ENCODE measurements around the gene NLGN3. TPM values are rescaled to one million over a fixed set of nuclear protein-coding genes. Genes with fewer than 3 reads are reported as not detected.
A peak's percentile ranks its signal among the peaks of the same experiment; 100 is the strongest.

Gene NLGN3
- total RNA-seq, 1 donor from 2014 or later = 1.9 TPM

DNA sequence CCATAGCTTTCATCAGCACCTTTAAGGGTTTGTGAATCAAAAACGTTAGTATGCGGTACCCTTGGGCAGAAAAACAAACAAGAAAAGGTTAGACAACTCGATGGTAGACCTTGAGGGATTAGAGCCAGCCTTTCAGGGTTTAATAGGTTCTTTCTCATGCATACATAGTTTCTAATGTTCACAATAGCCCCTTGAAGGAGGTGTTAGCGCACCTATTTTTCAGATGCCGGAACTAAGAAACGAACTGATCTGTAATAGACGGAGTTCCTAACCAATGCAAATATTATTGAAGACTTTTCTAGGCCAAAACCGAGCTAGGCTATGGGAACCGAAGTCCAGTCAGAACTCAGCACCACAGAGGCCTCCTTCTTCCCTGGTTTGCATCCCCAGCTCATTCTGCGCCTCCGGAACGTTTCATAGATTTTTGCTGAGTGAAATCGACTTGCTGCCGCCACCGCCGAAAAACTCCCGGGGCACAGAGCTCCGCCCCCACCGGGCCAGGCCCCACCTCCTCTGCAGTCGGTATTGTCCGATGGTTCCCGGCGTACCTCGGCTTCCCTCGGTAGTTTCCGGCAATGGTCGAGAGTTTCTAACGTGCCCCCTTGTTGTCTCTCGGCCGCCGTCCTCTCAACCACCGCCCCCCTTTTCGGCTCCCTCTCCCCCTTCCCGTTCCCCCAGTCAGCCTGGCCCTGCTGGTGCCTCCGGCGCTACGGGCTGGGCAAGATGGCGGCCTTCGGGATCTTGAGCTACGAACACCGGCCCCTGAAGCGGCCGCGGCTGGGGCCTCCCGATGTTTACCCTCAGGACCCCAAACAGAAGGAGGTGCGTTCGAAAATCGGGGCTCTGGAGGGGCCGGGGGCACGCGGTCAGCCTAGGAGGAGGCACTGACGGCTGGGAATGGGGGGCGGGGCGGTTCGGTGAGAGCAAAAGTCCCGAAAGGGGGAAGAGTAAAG, 26.3 kb upstream of the NLGN3 start, which contains the start of gene MED12:
MED12 (plus strand) TSS at position 565 of the 953 bp plus-strand sequence; CDS start at position 724, 159 bp downstream.
- peak; percentile 88 for DNase-seq (ENCODE audit: low spot score)

DNA sequence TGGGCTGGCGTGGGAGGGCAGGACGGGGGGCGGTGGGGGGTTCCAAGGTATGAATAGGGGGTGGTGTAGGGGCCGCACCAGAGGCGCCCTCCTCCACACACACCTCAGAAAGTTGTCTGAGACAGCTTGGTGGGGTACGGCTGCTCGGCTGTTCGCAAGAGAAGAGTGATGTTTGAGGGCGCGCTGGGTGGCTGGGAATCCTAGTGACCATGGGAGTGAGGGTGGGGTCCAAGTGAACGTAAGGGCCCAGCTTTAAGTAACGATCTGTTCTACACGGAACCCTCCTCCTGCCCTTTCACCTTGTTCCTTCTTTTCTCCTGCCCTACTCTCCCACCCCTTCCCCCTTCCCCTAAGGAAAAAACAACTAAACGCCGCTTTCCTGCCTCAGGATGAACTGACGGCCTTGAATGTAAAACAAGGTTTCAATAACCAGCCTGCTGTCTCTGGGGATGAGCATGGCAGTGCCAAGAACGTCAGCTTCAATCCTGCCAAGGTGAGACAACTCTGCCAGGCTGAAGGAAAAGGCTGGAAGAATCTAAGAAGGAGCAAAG, 25.6 kb upstream of the NLGN3 start:
- DNase-seq (ENCODE audit: low spot score) = no peak

DNA sequence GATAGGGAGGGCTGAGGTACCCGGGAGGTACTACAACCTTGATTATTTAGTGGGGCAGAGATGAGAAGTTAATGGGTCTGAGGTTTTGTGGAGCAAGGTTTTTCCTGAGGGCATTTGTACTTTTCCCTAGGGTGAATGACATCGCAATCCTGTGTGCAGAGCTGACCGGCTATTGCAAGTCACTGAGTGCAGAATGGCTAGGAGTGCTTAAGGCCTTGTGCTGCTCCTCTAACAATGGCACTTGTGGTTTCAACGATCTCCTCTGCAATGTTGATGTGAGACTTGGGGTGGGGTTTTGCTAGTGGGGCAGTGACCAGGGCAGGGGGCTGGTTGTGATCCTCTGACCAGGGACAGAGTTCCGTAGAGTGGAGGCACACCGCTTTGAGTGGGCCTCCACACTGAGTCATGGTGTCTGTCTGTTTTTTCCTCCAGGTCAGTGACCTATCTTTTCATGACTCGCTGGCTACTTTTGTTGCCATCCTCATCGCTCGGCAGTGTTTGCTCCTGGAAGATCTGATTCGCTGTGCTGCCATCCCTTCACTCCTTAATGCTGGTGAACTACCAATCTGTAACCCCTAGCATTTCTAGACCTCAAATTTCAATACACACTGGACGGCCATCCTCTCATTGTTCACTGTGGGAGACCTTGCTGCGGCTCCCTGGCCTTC, 16.3 kb upstream of the NLGN3 start:
- no peak for DNase-seq (ENCODE audit: low spot score)

DNA sequence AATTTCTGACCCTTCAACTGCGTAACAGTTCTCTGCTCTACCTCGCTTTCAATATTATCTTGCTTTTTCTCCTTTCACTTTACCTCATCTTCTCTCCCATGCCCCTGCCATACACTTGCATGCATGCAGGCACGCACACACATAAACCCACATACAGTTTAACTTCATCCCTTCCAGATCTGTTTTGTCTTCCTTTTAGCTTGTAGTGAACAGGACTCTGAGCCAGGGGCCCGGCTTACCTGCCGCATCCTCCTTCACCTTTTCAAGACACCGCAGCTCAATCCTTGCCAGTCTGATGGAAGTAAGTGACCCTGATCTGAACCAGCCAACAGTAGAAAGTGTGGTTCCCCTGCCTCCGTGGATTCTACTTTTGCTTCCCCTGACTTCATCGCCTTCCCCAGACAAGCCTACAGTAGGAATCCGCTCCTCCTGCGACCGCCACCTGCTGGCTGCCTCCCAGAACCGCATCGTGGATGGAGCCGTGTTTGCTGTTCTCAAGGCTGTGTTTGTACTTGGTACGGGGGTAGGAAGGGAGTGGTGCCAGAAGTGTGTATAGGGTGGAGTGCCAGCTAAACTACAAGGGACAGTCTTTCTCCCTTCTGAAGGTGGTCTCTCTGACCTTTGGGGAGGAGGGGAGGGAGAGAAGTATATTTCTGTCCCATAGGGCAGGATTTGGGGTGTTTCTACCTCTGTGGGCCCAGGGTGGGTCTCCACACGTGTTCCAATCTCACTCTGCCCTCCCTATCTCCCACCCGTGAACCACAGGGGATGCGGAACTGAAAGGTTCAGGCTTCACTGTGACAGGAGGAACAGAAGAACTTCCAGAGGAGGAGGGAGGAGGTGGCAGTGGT, 15.5 kb upstream of the NLGN3 start:
- peak; percentile 72 for DNase-seq (ENCODE audit: low spot score)

DNA sequence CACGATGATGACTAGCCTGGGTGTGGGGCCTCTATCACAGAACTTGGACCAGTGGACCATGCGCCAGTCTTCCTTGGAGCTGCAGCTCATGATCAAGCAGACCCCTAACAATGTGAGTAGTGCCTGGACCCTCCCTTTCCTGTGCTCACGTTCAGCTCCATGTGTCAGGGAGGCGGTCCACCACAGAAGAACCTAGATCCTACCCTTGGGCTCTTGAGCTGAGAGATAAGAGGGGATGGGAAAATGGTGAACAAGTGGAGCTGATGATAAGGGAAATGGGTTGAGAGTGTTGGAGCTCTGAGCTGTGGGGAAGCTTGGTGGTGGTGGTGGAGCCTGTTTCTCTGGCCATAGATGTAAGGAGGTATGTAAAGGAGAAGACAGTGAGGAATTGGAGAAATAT, 13.1 kb upstream of the NLGN3 start:
- no peak for DNase-seq (ENCODE audit: low spot score)

DNA sequence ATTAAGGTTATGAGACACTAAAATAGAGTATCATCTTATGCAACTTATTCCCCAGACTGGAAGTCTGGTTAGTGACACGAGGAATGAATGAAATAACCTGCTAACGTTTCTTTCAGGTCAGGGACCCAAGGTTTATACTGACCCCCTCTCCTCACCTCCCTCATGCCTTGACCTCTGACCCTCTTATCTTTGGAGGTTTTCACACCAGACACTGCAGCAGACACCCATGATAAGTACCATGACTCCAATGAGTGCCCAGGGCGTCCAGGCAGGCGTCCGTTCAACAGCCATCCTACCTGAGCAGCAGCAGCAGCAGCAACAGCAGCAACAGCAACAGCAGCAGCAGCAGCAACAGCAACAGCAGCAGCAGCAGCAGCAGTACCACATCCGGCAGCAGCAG, 4.2 kb upstream of the NLGN3 start:
- DNase-seq (ENCODE audit: low spot score) = no peak

DNA sequence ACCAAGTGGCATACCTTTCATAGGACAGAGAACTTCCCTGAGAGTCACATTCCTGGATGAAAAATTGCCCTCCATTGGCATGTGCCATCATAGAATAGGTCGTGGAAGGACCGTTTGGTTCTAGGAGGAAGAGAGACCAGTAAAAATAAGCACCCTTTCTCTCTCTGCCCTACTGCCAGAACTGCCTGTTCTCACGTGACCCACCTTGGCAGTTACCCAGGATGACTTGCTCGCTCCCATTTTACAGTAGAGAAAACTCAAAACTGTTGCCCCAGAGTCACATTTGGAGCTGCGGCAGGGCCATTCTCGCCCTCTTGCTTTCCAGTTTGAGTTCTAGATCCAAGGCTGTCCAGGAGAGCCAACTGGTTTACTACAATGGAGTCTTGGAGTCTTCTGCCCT, 1.1 kb upstream of the NLGN3 start:
- DNase-seq (ENCODE audit: low spot score) = peak; percentile 55

DNA sequence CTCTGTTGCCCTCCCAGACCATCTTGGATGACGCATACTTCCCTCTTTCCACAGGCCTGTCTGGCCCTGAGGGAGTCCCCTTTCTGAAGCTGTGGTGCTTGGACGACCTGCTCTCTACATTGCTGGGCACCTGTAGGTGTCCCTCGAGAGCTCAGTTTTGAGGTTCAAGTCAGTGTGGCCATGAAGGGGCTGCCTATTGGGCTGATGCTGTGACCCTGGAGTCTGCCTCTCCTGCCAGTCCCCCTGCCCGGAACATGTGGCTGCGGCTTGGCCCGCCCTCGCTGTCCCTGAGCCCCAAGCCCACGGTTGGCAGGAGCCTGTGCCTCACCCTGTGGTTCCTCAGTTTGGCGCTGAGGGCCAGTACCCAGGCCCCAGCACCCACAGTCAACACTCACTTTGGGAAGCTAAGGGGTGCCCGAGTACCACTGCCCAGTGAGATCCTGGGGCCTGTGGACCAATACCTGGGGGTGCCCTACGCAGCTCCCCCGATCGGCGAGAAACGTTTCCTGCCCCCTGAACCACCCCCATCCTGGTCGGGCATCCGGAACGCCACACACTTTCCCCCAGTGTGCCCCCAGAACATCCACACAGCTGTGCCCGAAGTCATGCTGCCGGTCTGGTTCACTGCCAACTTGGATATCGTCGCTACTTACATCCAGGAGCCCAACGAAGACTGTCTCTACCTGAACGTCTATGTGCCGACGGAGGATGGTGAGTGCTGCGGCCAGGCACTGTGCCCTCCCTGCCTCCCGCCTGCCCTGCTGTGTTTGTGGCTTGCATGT, 3.0 kb downstream of the NLGN3 start:
- DNase-seq (ENCODE audit: low spot score) = no peak

DNA sequence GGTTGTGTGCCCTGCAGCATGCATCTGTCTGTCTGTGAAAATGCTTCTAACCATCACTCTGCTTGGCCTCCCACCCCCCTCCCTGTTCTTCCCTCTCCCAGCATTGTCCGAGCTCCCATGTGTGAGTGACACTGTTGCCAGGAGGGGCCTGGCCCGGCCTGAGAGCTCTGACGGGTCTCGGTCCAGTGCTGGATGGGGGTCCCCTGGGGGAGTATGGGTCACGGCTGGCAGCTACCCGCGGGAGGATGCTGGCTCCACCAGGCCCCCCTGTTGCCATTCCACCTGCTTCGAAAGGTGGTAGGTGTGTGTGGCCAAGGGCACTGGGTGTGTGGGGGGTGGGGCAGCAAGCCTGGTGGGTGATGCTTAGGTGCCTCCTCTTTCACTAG, 3.6 kb downstream of the NLGN3 start:
- DNase-seq (ENCODE audit: low spot score) = no peak

DNA sequence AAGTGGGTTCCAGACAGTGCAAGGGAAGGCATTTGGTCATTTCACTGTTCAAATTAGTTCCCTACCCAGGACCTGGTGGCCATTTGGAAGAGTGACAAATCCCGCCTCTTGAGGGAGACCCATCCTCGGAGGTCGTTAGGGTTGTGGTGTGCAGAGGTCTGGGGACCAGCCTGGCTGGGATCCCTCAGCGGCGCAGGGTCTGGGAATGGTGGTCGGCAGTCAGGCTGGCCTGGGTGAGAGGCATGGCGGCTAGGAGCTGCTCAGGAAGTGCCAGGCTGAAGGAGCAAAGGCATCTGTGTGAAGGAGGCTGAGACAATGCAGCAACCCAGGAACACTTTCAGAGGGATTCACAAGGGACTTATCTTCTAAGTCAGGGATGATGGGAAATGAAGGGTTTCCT, 6.7 kb downstream of the NLGN3 start:
- no peak for DNase-seq (ENCODE audit: low spot score)

DNA sequence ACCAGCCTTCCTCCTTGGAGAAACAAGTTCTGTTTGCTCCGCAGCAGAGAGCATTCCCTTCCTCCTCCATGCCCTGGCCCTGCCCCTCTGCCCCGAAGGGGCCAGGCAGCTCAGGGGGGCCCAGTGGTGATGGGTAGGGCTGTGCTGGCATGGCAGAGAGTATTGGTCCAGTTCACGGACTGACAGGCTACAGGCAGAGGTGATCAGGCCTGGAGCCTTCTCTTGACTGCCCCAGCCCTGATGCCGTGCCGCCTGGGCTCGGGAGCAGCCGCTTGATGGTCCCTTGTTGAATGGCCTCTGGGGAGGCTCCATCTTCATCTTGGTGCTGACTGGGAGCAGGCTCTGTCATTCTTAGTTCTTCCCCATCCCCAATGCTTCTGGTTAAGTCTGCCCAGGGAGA, 9.6 kb downstream of the NLGN3 start:
- DNase-seq (ENCODE audit: low spot score) = no peak

DNA sequence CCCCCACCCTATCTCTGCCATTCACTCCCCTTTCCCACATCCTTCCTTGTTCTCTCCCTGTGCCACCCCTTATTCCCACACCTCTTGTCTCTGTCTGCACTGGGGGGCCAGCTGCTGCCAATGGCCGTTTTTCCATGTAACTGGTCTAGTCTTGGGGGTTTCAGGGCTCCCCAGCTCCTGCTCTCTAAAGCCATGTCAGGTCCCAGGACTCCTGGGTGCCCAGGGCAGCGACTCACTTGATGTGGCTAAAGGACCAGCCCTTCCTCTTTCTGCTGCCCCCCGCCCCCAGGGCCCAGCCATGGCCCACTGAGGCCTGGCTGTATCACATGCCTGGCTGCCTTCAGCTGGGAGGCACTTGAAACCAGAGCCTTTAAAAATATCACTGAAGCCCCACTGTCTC, 10.0 kb downstream of the NLGN3 start:
- no peak for DNase-seq (ENCODE audit: low spot score)

DNA sequence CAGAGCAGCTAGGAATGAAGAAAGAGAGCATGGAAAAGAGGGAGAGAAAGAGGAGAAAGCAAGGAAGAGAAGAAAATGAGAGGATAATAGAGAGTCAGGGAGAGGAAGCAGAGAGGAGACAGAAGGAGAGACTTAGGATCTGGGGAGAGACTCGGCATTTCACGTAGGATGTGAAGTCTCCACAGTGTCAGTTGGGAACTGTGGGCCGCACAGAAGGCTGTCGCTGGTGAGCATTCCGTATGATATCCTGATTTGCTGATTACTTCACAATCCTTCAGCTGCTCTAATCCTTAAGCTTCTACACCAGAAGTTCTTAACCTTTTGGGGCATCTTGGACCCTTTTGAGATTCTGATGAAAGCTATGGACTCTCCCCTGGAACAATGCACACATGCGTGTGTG, 14.0 kb downstream of the NLGN3 start:
- DNase-seq (ENCODE audit: low spot score) = no peak

DNA sequence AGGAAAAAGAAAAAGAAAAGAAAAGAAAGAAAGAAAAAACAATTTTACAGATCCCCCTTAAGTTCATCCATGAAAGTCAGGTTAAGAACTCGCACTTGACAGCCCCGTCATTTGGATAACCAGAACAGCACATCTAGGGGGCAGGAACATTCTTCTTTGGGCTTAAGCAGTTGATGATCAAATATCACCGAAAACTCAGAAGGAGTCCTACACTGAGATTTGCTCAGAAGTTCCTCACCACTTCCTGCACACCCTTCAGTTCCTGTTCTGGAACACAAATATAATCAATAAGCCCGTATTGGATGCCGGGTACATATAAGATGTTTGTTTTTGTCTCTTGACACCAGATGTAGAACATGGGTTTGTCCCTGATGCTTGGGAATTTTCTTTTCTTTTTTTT, 14.7 kb downstream of the NLGN3 start:
- no peak for DNase-seq (ENCODE audit: low spot score)

DNA sequence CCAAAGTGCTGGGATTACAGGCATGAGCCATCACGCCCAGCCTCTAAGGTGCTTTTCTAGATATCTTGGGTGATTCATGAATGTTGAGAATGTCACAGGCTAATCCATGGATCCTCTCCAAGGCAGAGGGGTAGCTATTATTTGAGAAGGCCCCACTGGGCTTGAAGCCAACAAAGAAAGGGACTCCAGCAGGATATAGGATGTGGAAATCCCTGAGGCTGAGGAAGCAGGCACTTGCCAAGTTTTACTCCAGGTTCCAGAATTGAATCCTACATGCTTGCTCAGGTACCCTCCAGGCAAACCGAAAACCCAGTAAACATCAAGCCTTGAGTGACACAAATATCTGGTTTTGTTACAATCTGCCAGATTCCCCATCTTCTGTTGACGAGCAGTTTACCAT, 15.8 kb downstream of the NLGN3 start:
- no peak for DNase-seq (ENCODE audit: low spot score)

DNA sequence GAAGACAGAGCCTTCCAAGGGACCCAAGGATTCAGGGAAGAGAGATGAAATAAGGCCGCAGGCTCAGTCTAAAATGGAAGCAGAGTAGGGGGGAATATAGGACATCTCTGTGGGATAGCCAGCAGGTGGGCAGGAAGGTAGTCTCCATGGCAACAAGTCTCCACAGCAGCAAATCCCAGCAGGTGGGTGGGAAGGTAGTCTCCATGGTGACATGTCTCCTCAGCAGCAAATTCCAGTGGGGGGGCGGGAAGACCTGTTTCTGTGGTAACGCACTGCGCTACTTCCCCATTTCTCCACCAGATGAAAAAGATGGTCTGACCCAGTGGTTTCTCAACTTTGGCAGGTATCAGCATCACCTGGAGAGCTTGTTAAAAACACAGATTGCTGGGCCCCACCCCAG, 18.3 kb downstream of the NLGN3 start:
- no peak for DNase-seq (ENCODE audit: low spot score)

DNA sequence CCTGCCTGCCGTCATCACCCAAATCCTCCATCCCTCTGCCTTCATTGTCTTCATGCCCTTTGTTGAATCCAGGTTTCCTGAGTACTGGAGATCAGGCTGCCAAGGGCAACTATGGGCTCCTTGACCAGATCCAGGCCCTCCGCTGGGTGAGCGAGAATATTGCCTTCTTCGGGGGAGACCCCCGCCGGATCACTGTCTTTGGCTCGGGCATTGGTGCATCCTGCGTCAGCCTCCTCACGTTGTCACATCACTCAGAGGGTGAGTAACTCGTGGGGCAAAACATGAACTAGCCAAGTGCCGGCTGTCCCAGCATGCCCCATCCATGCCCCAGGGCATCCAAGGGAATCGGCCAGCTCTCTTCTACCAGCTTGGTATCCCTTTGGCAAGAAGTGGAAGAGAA, 19.4 kb downstream of the NLGN3 start:
- no peak for DNase-seq (ENCODE audit: low spot score)

DNA sequence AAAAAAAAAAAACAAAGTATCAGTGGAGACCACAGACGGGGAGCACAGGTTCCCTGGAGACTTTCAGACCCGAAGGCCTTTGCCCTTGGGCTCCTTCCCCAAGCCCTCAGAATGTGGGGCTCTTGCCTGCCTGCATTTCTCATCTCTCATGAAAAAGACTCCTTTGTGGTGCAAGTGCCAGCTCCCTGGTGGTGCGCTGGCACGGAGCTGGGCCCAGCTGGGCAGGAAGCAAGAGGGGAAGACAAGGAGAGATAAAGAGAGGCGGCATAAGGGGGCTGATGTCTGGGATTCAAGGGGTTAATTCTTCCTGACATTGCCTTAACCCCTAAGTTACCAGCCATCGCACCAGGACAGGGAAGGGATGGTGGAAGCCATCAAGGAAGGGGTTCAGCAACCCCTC, 21.8 kb downstream of the NLGN3 start:
- DNase-seq (ENCODE audit: low spot score) = no peak

DNA sequence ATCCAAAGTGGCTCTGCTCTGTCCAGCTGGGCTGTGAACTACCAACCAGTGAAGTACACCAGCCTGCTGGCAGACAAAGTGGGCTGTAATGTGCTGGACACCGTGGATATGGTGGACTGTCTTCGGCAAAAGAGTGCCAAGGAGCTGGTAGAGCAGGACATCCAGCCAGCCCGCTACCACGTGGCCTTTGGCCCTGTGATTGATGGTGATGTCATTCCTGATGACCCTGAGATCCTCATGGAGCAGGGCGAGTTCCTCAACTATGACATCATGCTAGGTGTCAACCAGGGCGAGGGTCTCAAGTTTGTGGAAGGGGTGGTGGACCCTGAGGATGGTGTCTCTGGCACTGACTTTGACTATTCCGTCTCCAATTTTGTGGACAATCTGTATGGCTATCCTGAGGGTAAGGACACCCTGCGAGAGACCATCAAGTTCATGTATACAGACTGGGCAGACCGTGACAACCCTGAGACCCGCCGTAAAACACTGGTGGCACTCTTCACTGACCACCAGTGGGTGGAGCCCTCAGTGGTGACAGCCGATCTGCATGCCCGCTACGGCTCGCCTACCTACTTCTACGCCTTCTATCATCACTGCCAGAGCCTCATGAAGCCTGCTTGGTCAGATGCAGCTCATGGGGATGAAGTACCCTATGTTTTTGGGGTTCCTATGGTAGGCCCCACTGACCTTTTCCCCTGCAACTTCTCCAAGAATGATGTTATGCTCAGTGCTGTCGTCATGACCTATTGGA, 22.6 kb downstream of the NLGN3 start:
- DNase-seq (ENCODE audit: low spot score) = no peak

DNA sequence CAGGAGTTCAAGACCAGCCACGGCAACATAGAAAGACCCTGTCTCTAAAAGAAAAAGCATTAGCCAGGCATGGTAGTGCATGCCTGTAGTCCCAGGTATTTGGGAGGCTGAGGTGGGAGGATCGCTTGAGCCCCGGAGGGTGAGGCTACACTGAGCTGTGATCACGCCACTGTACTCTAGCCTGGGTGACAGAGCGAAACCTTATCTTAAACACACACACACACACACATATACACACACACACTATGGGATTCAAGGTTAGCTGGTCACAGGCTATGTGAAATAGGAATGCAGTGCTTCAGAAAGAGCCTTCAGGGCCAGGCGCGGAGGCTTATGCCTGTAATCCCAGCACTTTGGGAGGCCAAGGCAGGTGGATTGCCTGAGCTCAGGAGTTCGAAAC, 23.5 kb downstream of the NLGN3 start:
- DNase-seq (ENCODE audit: low spot score) = no peak

Measured in ureter (tissue), 1 donor.